NT2/D1 (cell line): ENCODE data around the gene SVEP1.

Experiments
- DNase-seq: peaks from one replicate; pipeline ENCODE4 v3.0.0-alpha.2; 2011; ENCODE audit warnings: low read depth, low spot score
- H3K27me3 ChIP-seq: 2 replicates; pipeline ENCODE4 v1.6.0; 2011; ENCODE audit warnings: mild to moderate bottlenecking; ENCODE audit not compliant: insufficient read length, insufficient read depth
- H3K36me3 ChIP-seq: 2 replicates; pipeline ENCODE4 v1.6.1; 2011; ENCODE audit warnings: mild to moderate bottlenecking, low read length, mixed read lengths; ENCODE audit not compliant: insufficient read depth, insufficient read length
- H3K4me1 ChIP-seq: 2 replicates; pipeline ENCODE4 v1.5.1; 2011; ENCODE audit not compliant: insufficient read depth, insufficient read length
- H3K4me3 ChIP-seq: 2 replicates; pipeline ENCODE4 v1.5.1; 2011; ENCODE audit warnings: low read depth; ENCODE audit not compliant: insufficient read length
- H3K9ac ChIP-seq: 2 replicates; pipeline ENCODE4 v1.6.0; 2011; ENCODE audit warnings: low read depth; ENCODE audit not compliant: insufficient read length
- H3K9me3 ChIP-seq: 2 replicates; pipeline ENCODE4 v1.5.1; 2011; ENCODE audit warnings: mild to moderate bottlenecking, low read length; ENCODE audit not compliant: insufficient read depth
- SUZ12 ChIP-seq: IDR thresholded peaks from 2 replicates; pipeline ENCODE4 v1.6.1; 2011; ENCODE audit not compliant: insufficient read length, insufficient read depth; ENCODE audit errors: extremely low read depth
- YY1 ChIP-seq: IDR thresholded peaks from 2 replicates; pipeline ENCODE4 v1.6.1; 2011; ENCODE audit not compliant: insufficient read length, insufficient read depth
- ZNF274 ChIP-seq: IDR thresholded peaks from 2 replicates; pipeline ENCODE4 v1.6.1; 2011; ENCODE audit warnings: mild to moderate bottlenecking, low read depth, low read length

Gene SVEP1

DNA sequence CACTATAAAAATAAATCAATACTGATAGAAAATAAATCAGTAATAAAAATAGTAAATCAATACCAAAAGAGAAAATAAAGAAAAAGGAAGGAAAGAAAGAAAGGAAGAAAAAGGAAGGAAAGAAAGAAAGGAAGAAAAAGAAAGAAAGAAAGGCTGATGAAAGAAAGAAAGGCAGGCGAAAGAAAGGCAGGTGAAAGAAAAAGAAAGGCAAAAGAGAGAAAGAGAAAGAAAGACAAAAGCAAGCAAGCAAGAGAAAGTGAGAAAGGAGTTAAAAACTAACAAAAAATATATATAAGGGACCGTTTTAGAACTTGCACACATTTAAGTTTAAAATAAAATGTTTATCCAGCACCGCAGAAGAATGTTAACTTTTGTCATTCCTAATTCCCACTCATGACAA lies 116.0 kb downstream of the SVEP1 start:
- H3K36me3 ChIP-seq, result no peaks in the 10 kb centered on the region
- H3K4me1 ChIP-seq, result no peaks in the 10 kb centered on the region
- no peaks in the 10 kb centered on the region for H3K27me3 ChIP-seq
- no peak for DNase-seq
- H3K4me3 ChIP-seq, result no peak overlapping the region
- H3K9me3 ChIP-seq, result no peaks in the 10 kb centered on the region
- no peak for TF ChIP-seq YY1
- no peak overlapping the region for H3K9ac ChIP-seq

DNA sequence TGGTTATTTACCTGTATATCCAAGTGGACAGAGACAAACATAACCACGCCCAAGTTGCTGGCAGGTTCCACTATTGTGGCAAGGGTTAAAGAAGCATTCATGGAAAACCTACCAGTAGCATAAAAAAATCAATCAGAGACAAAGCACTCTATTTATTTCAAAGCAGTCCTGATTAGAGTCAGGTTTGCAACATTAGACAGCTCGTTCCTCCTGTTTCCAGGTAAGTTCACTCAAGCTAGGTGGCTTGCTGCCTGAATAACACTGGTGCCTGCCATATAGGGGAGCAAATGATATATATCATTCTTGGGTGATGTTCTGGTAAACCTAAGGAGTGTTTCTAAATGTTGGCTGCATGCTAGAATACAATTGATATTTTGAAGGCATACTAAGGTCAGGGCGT lies 122.3 kb downstream of the SVEP1 start:
- DNase-seq, result no peak
- Histone ChIP-seq H3K27me3 (no peaks in the 10 kb centered on the region), H3K4me3 (no peak overlapping the region), H3K9ac (no peak overlapping the region), H3K36me3 (no peaks in the 10 kb centered on the region), H3K4me1 (no peaks in the 10 kb centered on the region), H3K9me3 (no peaks in the 10 kb centered on the region)
- TF ChIP-seq ZNF274, result no peak
- no peak for TF ChIP-seq SUZ12
- TF ChIP-seq YY1, result no peak

DNA sequence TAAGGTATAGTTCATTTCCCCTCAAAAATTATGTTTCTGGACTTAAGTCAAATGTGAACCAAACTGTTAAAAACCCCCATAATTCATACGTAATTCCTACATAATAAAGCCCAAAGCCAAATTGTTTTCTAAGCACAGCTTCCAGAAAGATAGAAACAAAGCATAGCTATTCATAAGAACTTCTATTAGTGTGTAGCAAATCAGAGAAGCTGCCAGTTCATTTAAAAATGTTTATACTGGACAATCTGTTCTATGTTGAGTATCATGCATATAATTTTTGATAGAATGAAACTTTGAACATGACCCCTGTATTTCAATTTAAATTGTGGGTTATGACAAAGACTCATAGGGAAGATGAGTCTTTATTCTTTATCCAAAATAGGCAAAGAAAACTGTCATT lies 122.9 kb downstream of the SVEP1 start:
- no peak overlapping the region for H3K9ac ChIP-seq

DNA sequence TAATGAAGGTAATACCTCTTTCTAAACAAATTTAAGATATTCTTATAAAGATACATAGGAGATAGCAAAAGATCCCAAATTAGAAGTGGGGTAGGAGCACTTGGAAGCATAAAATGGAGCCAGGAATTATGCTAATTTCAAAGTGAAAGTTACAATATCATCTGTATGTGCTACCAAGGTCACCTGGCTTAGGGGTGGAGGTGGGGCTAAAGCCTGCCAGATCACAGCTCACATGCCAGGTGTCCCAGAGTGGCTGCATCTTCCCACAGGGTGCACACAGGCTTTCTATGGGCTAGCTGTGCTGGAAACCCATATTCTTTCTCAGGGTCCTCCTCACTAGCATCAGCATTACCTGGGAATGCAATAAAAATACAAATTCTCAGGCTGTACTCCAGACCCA lies 123.7 kb downstream of the SVEP1 start:
- H3K36me3 ChIP-seq, result no peaks in the 10 kb centered on the region
- no peak overlapping the region for H3K4me3 ChIP-seq
- DNase-seq, result no peak
- TF ChIP-seq YY1 (no peak), ZNF274 (no peak), SUZ12 (no peak)
- H3K9me3 ChIP-seq, result no peaks in the 10 kb centered on the region
- H3K9ac ChIP-seq, result no peak overlapping the region
- H3K27me3 ChIP-seq, result no peaks in the 10 kb centered on the region
- no peaks in the 10 kb centered on the region for H3K4me1 ChIP-seq

More for the DNA sequence above, 122.9 kb downstream of the SVEP1 start:
- H3K4me3 ChIP-seq, result no peak overlapping the region
- H3K9me3 ChIP-seq, result no peaks in the 10 kb centered on the region
- no peaks in the 10 kb centered on the region for H3K27me3 ChIP-seq
- no peaks in the 10 kb centered on the region for H3K4me1 ChIP-seq
- TF ChIP-seq YY1, result no peak
- no peak for TF ChIP-seq ZNF274
- TF ChIP-seq SUZ12, result no peak
- no peaks in the 10 kb centered on the region for H3K36me3 ChIP-seq
- DNase-seq, result no peak

DNA sequence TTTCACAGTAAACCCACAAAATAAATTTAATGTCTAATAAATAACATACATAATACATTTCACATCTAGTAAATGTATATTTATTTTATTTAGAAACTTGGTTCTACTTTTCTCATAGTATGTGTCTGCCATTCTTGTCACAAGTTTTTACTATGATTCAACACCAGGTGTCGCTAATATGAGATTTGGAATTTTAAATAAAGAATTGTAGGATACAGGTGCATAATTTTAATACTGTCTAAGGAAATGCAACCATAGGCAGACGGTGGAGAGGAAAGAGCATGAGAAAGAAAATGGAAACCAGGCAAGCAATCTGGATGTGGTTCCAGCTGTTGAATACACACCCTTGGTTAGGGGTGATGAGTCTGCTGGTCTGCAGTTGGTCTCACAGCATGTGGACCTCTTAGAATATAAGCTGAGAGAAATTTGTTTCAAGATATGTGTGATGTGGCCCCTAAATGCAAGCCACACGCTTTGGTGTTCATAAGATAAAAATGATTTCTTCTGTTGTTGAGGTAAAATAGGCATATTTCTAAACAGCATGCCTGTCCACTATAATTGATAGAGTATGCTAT lies 127.2 kb downstream of the SVEP1 start:
- H3K9me3 ChIP-seq, result peaks cover 2% of the 10 kb centered on the region; the same call in 1 of the 2 replicates
- H3K27me3 ChIP-seq, result no peaks in the 10 kb centered on the region
- H3K4me1 ChIP-seq, result no peaks in the 10 kb centered on the region
- H3K9ac ChIP-seq, result no peak overlapping the region
- TF ChIP-seq YY1 (no peak), ZNF274 (no peak)
- no peak for DNase-seq
- H3K36me3 ChIP-seq, result no peaks in the 10 kb centered on the region
- H3K4me3 ChIP-seq, result no peak overlapping the region

DNA sequence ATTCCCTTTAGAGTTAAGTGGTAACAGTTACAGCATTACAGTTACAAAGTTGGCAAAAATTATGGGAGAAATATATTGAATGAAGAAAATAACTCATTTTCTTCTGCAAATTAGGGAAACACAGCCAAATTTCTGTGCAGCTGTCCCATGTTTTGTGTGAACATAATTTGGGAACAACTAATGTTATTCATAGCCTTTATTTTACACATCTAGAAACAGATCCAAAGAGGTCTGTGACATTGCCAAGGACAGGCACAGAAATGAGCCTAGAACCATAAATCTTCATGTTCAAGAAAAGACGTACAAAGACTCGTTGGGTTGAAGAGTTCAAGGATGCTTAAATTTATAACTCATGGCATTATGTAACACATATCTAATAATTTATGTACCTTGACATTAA lies 127.8 kb downstream of the SVEP1 start:
- no peak for DNase-seq
- H3K9ac ChIP-seq, result no peak overlapping the region
- H3K27me3 ChIP-seq, result no peaks in the 10 kb centered on the region
- no peaks in the 10 kb centered on the region for H3K36me3 ChIP-seq
- no peaks in the 10 kb centered on the region for H3K4me1 ChIP-seq
- TF ChIP-seq ZNF274, result no peak
- TF ChIP-seq SUZ12, result no peak
- no peak for TF ChIP-seq YY1
- H3K9me3 ChIP-seq, result peaks cover 8% of the 10 kb centered on the region
- no peak overlapping the region for H3K4me3 ChIP-seq

DNA sequence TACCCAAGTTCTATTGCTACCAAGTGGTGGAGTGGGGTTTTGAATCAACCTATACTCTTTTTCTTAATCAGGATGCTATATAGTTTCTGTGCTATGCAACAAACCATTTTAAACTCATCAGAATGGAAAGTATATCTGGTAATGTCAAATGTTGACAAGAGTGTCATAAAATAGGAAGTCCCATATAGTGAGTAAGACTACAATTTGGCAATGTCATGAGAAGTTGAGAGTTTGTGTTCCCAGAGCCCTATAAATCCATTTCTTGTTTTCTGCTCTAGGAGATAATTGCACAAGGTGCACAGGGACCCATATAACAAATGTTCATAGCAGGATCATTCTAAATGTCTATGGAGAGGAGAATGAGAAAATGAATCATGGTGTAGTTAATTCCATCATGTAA lies 132.1 kb downstream of the SVEP1 start:
- H3K27me3 ChIP-seq, result no peaks in the 10 kb centered on the region
- no peak for DNase-seq
- TF ChIP-seq ZNF274 (no peak), YY1 (no peak), SUZ12 (no peak)
- H3K36me3 ChIP-seq, result no peaks in the 10 kb centered on the region
- H3K4me3 ChIP-seq, result no peak overlapping the region
- H3K4me1 ChIP-seq, result no peaks in the 10 kb centered on the region
- H3K9ac ChIP-seq, result no peak overlapping the region
- H3K9me3 ChIP-seq, result peaks cover 19% of the 10 kb centered on the region

DNA sequence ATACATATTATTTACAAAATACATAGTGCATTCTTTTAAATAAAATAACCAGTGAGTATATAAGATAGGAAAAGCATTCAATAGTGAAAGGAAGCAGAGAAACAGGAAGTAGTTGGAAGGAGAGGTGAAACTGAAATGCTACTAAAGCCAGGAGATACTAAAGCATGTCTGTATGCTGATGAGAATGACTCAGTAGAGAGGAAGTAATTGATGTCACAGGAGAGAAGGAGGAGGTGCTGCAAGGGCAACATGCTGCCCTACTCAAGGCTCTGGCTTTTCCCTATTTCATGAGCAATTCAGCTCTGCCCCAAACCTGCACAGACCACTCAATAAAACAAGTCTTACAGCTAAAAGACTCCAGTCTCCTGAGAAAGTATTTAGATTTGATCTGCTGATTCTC lies 133.4 kb downstream of the SVEP1 start:
- Histone ChIP-seq H3K4me3 (no peak overlapping the region), H3K9me3 (peaks cover 19% of the 10 kb centered on the region), H3K36me3 (no peaks in the 10 kb centered on the region), H3K27me3 (no peaks in the 10 kb centered on the region), H3K4me1 (no peaks in the 10 kb centered on the region), H3K9ac (no peak overlapping the region)
- TF ChIP-seq YY1, result no peak
- TF ChIP-seq SUZ12, result no peak
- TF ChIP-seq ZNF274, result no peak
- no peak for DNase-seq
